Smooth muscle cell (in vitro differentiated cells): ENCODE results near the gene COPS4. TPM values are rescaled to one million over a fixed set of nuclear protein-coding genes. Genes with fewer than 3 reads are reported as not detected.

ENCODE experiments used
- DNase-seq: peaks from one replicate; lab custom pipeline; 2025; ENCODE audit not compliant: unreplicated experiment; lab: John Stamatoyannopoulos, UW
- H2AFZ ChIP-seq: fragments of 200-600 bp; sonication (generic); 2 replicates; pipeline ENCODE4 v1.6.0; 2016; ENCODE audit warnings: antibody characterized with exemption, low read depth, mild to moderate bottlenecking
- H3F3A ChIP-seq: fragments of 200-600 bp; sonication (generic); 2 replicates; pipeline ENCODE4 v1.6.0; 2017; ENCODE audit warnings: antibody characterized with exemption, low read depth
- H3K27ac ChIP-seq: fragments of 200-600 bp; sonication (generic); 2 replicates; pipeline ENCODE4 v1.5.1; 2016; ENCODE audit warnings: low read depth, mild to moderate bottlenecking
- H3K27me3 ChIP-seq: fragments of 200-600 bp; sonication (generic); 2 replicates; pipeline ENCODE4 v1.6.1; 2016; ENCODE audit warnings: low read depth, mild to moderate bottlenecking
- H3K36me3 ChIP-seq: fragments of 200-600 bp; sonication (generic); 2 replicates; pipeline ENCODE4 v1.5.1; 2016; ENCODE audit warnings: low read depth
- H3K4me1 ChIP-seq: fragments of 200-600 bp; sonication (generic); 2 replicates; pipeline ENCODE4 v1.5.1; 2016; ENCODE audit warnings: low read depth
- H3K4me2 ChIP-seq: fragments of 200-600 bp; sonication (generic); 2 replicates; pipeline ENCODE4 v1.6.0; 2016; ENCODE audit warnings: mild to moderate bottlenecking
- H3K4me3 ChIP-seq: fragments of 200-600 bp; sonication (generic); 2 replicates; pipeline ENCODE4 v1.5.1; 2016; ENCODE audit warnings: mild to moderate bottlenecking
- H3K79me2 ChIP-seq: fragments of 200-600 bp; sonication (generic); 2 replicates; pipeline ENCODE4 v1.6.0; 2016; ENCODE audit warnings: low read depth, mild to moderate bottlenecking
- H3K9ac ChIP-seq: fragments of 200-600 bp; sonication (generic); 2 replicates; pipeline ENCODE4 v1.6.0; 2016; ENCODE audit warnings: low read depth
- H3K9me3 ChIP-seq: fragments of 200-600 bp; sonication (generic); replicated peaks from 2 replicates; pipeline ENCODE4 v1.5.1; 2016; ENCODE audit warnings: low read depth
- H4K20me1 ChIP-seq: fragments of 200-600 bp; sonication (generic); 2 replicates; pipeline ENCODE4 v1.6.0; 2016; ENCODE audit warnings: low read depth
- CTCF ChIP-seq: fragments of 200-600 bp; sonication (generic); IDR thresholded peaks from 2 replicates; pipeline ENCODE4 v1.5.1; 2017; ENCODE audit warnings: borderline replicate concordance, mild to moderate bottlenecking, antibody characterized with exemption; ENCODE audit not compliant: insufficient read depth, poor library complexity, severe bottlenecking
- WGBS: methylation state at CpG from one replicate; pipeline ENCODE4 v1.1.7; 2016; ENCODE audit warnings: low lambda C conversion rate; 5-methylcytosine and 5-hydroxymethylcytosine counted together
- polyA plus RNA-seq: library from polyadenylated mRNA; unstranded; fragments of >200 nt; fragmentation: Nextera tagmentation; extraction: Ambion mirVana; gene quantifications from 2 replicates; pipeline ENCODE4 v1.2.1, GENCODE V29; 2016
- total RNA-seq: library from RNA; depleted of rRNA; stranded (reverse); fragments of >200 nt; gene quantifications from 2 replicates; pipeline ENCODE4 v1.2.3, GENCODE V29; 2014

COPS4 gene
- total and polyA plus RNA-seq, 2 experiments from 2014 or later: 41.2 to 55.5 TPM

DNA sequence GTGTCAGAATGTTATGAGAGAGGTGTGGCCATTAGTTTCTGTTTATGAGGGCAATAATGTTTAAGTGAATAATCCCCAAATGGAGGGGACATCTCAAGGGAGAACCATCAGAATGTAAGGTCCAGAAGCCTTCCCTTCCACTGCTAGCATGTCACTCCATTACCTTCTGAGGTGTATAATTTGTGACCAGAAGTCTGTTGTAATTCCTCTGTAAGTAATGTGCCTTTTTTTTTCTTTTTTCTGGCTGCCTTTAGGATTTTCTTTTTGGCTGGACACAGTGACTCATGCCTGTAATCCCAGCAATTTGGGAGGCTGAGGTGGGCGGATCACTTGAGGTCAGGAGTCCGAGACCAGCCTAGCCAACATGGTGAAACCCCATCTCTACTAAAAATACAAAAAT lies 10.8 kb upstream of the COPS4 start:
- no peaks in the 10 kb centered on the region for H3K36me3 ChIP-seq
- no peak for DNase-seq
- no peaks in the 10 kb centered on the region for H3K79me2 ChIP-seq
- H3K9ac ChIP-seq: no peak overlapping the region
- H4K20me1 ChIP-seq: no peaks in the 10 kb centered on the region
- H3K27me3 ChIP-seq: no peaks in the 10 kb centered on the region
- no peaks in the 10 kb centered on the region for H3F3A ChIP-seq
- H3K27ac ChIP-seq: no peak overlapping the region
- WGBS: 77% methylated on average over 2 of the region's 2 CpGs
- no peak overlapping the region for H3K4me2 ChIP-seq
- no peak for TF ChIP-seq CTCF
- H3K9me3 ChIP-seq: no peaks in the 10 kb centered on the region
- H3K4me3 ChIP-seq: no peak overlapping the region
- H2AFZ ChIP-seq: no peak overlapping the region
- H3K4me1 ChIP-seq: no peaks in the 10 kb centered on the region

GRCh38 chr4:83025563-83025962 lies 9.4 kb upstream of the COPS4 start:
- Histone ChIP-seq H3K9ac (no peak overlapping the region), H3F3A (no peaks in the 10 kb centered on the region), H3K36me3 (no peaks in the 10 kb centered on the region), H3K27ac (no peak overlapping the region), H2AFZ (no peak overlapping the region), H3K27me3 (peaks cover 10% of the 10 kb centered on the region), H3K79me2 (no peaks in the 10 kb centered on the region), H3K4me2 (no peak overlapping the region), H4K20me1 (no peaks in the 10 kb centered on the region), H3K4me3 (no peak overlapping the region), H3K4me1 (no peaks in the 10 kb centered on the region), H3K9me3 (no peaks in the 10 kb centered on the region)
- TF ChIP-seq CTCF: no peak
- DNase-seq: no peak

- Histone ChIP-seq H3F3A (no peaks in the 10 kb centered on the region), H3K4me2 (no peak overlapping the region), H3K9me3 (no peaks in the 10 kb centered on the region), H2AFZ (no peak overlapping the region), H3K36me3 (no peaks in the 10 kb centered on the region), H3K4me3 (no peak overlapping the region), H3K27me3 (peaks cover 14% of the 10 kb centered on the region), H4K20me1 (no peaks in the 10 kb centered on the region), H3K79me2 (no peaks in the 10 kb centered on the region), H3K4me1 (no peaks in the 10 kb centered on the region), H3K27ac (no peak overlapping the region), H3K9ac (no peak overlapping the region)
- WGBS: 67% methylated on average over 3 of the region's 3 CpGs
- no peak for TF ChIP-seq CTCF
- no peak for DNase-seq
These were observed 6.0 kb upstream of the COPS4 start for GRCh38 chr4:83028976-83029375.

- H2AFZ ChIP-seq: no peak overlapping the region
These were observed 5.3 kb upstream of the COPS4 start for GRCh38 chr4:83029688-83030087.

More at GRCh38 chr4:83029688-83030087, 5.3 kb upstream of the COPS4 start:
- Histone ChIP-seq H3K9me3 (no peaks in the 10 kb centered on the region), H3K27ac (no peak overlapping the region), H3K27me3 (peaks cover 14% of the 10 kb centered on the region), H3K4me2 (no peak overlapping the region), H3K79me2 (no peaks in the 10 kb centered on the region), H3K4me1 (no peaks in the 10 kb centered on the region), H3K36me3 (no peaks in the 10 kb centered on the region), H3K4me3 (no peak overlapping the region), H4K20me1 (no peaks in the 10 kb centered on the region), H3F3A (no peaks in the 10 kb centered on the region), H3K9ac (no peak overlapping the region)
- no peak for DNase-seq
- no peak for TF ChIP-seq CTCF
- 86% methylated on average over 1 of the region's 1 CpG for WGBS
